ENCODE results near the gene NEUROG2.

NEUROG2 gene

DNA sequence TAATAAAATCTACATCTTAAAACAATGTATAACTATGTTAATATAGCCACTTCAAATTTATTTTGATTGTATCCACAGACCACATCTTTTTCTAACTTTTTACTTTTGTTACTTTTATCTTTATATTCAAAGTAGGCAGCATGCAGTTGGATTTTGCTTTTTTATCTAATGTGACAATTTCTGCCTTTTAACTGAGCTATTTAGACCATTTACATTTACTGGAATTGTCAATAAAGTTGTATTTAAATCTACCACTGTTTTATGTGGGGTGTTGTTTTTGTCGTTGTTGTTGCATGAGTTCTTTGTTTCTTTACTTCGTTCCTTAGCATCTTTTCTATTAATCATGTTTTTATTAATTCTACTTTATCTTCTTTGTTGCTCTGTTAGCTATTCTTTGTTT is 42.0 kb downstream of the NEUROG2 start:
- no peak for DNase-seq

DNA sequence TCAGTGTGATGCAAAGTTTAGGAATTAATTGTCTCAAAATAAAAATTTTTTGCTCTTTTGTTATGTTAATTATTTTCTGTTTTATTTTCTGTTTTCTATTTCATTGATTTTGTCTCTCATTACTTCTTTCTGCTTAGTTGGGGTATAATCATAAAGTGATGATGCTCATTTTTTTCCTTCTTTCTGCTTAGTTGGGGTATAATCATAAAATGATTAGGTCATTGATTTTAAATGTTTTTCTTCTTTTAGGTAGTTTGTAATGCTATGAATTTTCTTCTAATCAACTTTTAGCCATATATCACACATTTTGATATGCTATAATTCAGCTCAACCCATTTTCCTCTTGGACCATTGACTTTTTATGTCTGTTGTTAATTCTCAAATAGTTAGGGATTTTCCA is 43.7 kb downstream of the NEUROG2 start:
- DNase-seq = no peak

All from SW 1271 (cell line).